ENCODE results near the gene NOP16.
"Not testable (repeated sequence)": the region's sequence is repeated elsewhere in the genome, so short reads cannot be mapped to it uniquely, and the experiment has no call there.

Gene NOP16

GRCh38 chr5:176409765-176410164 is 21.4 kb upstream of the NOP16 start:
- no peak for DNase-seq

- DNase-seq: no peak
Measured at GRCh38 chr5:176408590-176408989, 20.2 kb upstream of the NOP16 start.

GRCh38 chr5:176408252-176408573 is 19.8 kb upstream of the NOP16 start:
- not testable (repeated sequence) for DNase-seq

GRCh38 chr5:176407456-176408251 is 19.3 kb upstream of the NOP16 start:
- DNase-seq: no peak

GRCh38 chr5:176406436-176407052 is 18.1 kb upstream of the NOP16 start:
- no peak for DNase-seq

- no peak for DNase-seq
Measured at GRCh38 chr5:176405656-176406435, 17.4 kb upstream of the NOP16 start.

- DNase-seq: no peak
Measured at GRCh38 chr5:176401281-176402205, 13.1 kb upstream of the NOP16 start.

GRCh38 chr5:176400382-176401156 is 12.2 kb upstream of the NOP16 start:
- DNase-seq: no peak

- DNase-seq: no peak
Measured at GRCh38 chr5:176397736-176398420, 9.5 kb upstream of the NOP16 start.

GRCh38 chr5:176396330-176396729 is 7.9 kb upstream of the NOP16 start:
- no peak for DNase-seq

GRCh38 chr5:176394881-176395675 is 6.7 kb upstream of the NOP16 start:
- no peak for DNase-seq

GRCh38 chr5:176394096-176394495 is 5.7 kb upstream of the NOP16 start:
- no peak for DNase-seq

GRCh38 chr5:176392526-176392925 is 4.1 kb upstream of the NOP16 start:
- DNase-seq: no peak

- DNase-seq: no peak
Measured at GRCh38 chr5:176391999-176392398, 3.6 kb upstream of the NOP16 start.

GRCh38 chr5:176391479-176391878 is 3.1 kb upstream of the NOP16 start:
- no peak for DNase-seq

GRCh38 chr5:176389135-176390123 is 1.0 kb upstream of the NOP16 start:
- no peak for DNase-seq

GRCh38 chr5:176388003-176388443 is 375 bp downstream of the NOP16 start:
- DNase-seq: peak in 1 of 51 donors; percentile 35

All from hypothalamus (tissue), 51 donors.